GM12864 (cell line): ENCODE results near the gene RBM18.

ENCODE experiments used
- DNase-seq: peaks from one replicate; pipeline ENCODE4 v3.0.0-alpha.2; 2011; ENCODE audit warnings: low read depth
- H3K4me3 ChIP-seq: 2 replicates; pipeline ENCODE4 v1.5.1; 2011; ENCODE audit warnings: mild to moderate bottlenecking, low read depth, low read length, control low read depth
- TF ChIP-seq, protein P1 (sequence below): IDR thresholded peaks from 2 replicates; pipeline ENCODE4 v1.5.1; 2011; ENCODE audit warnings: low read depth, mild to moderate bottlenecking, moderate library complexity, low read length, control low read depth, inconsistent platforms; ENCODE audit errors: missing control alignments

The RBM18 gene

DNA sequence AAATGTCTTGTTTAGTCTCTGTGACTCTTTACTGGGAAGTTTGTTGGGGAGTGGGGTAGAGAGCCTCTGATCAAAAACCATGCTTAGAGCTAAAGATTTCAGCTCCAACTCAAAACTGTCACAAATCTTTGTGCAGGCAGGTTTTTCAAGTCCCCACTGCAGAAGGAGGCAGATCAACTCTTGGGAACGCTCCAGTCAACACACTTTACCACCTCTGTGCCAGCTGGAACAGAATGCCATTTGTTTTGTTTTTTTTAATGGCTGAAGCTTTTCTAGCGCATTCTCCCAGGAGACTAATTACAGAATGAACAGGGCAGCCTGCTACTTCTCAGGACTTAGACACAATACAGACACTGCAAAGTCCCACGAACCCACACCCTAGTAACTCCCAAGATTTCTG lies 18.0 kb downstream of the RBM18 start:
- TF ChIP-seq, protein P1, sequence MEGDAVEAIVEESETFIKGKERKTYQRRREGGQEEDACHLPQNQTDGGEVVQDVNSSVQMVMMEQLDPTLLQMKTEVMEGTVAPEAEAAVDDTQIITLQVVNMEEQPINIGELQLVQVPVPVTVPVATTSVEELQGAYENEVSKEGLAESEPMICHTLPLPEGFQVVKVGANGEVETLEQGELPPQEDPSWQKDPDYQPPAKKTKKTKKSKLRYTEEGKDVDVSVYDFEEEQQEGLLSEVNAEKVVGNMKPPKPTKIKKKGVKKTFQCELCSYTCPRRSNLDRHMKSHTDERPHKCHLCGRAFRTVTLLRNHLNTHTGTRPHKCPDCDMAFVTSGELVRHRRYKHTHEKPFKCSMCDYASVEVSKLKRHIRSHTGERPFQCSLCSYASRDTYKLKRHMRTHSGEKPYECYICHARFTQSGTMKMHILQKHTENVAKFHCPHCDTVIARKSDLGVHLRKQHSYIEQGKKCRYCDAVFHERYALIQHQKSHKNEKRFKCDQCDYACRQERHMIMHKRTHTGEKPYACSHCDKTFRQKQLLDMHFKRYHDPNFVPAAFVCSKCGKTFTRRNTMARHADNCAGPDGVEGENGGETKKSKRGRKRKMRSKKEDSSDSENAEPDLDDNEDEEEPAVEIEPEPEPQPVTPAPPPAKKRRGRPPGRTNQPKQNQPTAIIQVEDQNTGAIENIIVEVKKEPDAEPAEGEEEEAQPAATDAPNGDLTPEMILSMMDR = no peak
- no peak for DNase-seq

DNA sequence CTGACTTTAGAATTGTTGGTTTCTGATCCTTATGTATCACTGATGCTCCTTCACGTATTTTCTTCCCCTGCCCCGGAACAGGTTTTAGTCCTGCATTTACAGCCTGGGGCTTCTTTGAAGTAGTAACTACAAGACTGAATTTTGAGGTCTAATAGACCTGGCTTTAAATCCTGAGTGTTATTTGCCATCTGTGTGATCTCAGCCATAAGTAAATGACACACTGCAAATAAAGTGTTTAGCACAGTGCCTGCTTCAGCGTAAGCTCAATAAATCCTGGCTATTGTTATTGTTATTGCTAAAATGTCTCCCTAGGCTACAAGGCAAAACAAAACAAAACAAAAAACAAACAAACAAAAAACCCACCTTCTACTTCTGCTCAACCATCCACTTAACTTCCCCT lies 20.3 kb downstream of the RBM18 start:
- TF ChIP-seq, protein P1 = no peak
- no peak for DNase-seq
- H3K4me3 ChIP-seq = no peak overlapping the region

More for the DNA sequence above, 18.0 kb downstream of the RBM18 start:
- H3K4me3 ChIP-seq = no peak overlapping the region

DNA sequence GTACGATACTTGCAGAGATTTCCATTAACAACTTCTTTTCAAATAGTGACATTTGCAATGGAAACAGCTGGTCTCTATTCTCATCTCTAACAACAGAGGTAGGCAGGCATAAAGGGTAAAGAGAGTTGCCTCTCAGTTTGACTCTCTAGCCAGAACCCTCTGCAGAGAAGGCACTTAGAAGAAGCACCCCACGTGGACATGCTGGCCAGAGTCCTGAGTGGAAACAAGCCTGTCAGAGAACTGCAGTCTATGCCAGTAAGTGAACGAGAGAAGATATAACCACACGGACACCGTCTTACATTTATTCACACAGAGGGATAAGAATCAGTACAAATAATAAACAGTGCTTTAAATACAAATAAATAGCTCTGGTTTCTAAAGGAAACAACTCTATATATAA lies 24.9 kb downstream of the RBM18 start:
- TF ChIP-seq, protein P1 = no peak
- no peak for DNase-seq
- H3K4me3 ChIP-seq = no peak overlapping the region

DNA sequence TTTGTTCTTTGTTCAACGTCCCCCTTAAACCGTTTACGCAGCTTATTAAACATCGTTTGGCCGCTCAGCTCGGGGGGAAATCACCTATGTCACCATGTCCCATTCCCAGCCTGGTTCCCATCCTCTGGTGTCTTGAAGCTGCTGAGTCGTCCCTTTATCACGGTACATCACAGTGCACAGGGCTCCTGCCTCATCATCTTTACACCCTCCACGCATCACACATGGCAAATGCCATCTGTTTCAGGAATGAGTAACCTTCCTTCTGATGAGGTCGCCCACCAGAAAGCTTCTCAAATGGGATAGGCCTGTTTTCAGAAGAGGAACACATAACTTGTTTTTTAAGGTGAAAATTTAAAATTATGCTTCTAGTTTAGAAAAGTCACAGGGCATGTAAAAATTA lies 28.0 kb downstream of the RBM18 start:
- TF ChIP-seq, protein P1 = no peak
- no peak for DNase-seq

DNA sequence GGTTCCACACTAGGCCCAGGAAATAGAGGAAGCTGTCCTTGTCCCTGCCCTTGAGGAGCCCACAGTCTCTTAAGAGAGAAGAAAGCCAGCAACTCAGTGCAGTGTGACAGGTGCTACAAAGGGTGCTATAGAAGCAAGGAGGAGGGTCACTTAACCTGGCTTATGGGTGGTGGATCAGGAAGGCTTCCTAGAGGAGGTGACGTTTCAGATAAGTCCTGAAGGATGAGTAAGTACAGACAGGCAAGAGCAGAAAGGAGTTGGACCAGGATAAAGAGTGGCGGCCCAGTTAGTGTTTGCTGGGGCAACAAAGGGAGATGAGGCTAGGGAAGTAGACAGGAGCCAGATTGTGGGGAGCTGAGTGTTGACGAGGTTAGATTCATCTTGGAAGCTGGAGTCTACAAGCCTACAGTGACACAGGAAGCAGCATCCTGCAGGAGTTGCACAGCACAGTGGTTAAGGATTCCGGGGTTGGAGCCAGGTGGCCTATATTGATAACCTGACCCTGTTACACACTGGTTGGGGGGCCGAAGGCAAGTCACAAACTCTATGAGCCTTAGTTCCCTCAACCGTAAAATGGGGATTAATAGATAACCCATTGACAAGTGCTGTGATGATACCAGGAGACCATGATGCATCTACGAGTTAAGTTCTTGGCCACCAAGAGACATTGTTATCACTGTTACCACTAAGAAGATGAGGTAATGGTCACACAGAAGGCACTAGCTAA lies 30.5 kb downstream of the RBM18 start:
- TF ChIP-seq, protein P1 = no peak
- no peak overlapping the region for H3K4me3 ChIP-seq
- no peak for DNase-seq

More for the DNA sequence above, 28.0 kb downstream of the RBM18 start:
- H3K4me3 ChIP-seq = no peak overlapping the region

DNA sequence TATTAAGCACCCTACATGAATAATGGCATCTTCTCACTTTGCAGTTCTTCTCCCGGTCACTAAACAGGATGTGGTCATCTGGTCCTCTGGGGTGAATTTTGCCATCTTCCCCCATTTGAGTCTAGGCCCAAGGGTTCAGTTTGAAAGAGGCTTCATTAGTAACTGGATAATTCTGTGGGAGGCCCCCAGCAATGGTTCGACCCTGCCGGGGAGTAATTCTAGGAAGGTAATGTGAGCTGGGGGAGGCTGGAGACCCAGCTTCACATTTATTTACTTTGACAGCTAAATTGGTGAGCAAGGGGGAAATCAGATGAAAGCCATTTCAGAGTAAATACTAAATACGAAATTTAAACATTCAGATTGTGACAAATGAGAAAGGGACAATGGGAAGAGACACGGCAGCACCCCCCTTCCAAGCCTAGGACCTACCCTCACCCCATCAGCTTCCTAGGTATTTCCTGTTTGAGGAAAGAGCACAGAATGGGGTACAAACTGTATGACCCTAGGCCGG lies 31.8 kb downstream of the RBM18 start:
- H3K4me3 ChIP-seq = no peak overlapping the region
- TF ChIP-seq, protein P1 = no peak
- DNase-seq = no peak

DNA sequence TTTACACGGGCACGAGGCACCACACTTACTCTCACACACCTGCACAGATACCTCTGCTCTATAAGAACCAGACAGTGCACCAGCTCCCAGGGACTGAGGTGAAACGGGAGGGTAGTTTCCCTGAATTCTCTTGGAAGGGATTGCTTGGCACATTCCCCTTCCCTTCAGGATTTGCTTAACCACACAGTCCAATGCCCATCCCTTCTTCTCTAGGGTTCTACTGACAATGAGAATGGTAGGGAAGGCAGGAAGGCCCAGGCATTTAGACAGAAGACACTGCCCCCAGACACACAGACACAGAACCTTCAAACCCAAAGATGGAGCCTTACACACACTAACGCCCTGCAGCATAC lies 35.2 kb downstream of the RBM18 start:
- no peak overlapping the region for H3K4me3 ChIP-seq
- TF ChIP-seq, protein P1 = no peak
- no peak for DNase-seq
